H7 (cell line): ENCODE results near the gene PCBP1. TPM values are rescaled to one million over a fixed set of nuclear protein-coding genes. Genes with fewer than 3 reads are reported as not detected.
"Not testable (repeated sequence)": the region's sequence is repeated elsewhere in the genome, so short reads cannot be mapped to it uniquely, and the experiment has no call there.

Experiments
- DNase-seq: peaks from one replicate; pipeline ENCODE4 v3.0.0; 2012
- H3K27me3 ChIP-seq: 2 replicates; pipeline ENCODE4 v1.6.0; 2011; ENCODE audit warnings: mild to moderate bottlenecking, low read length; ENCODE audit not compliant: control insufficient read depth, insufficient read depth
- H3K36me3 ChIP-seq: replicated peaks from 2 replicates; pipeline ENCODE4 v1.5.1; 2011; ENCODE audit warnings: low read length; ENCODE audit not compliant: control insufficient read depth, insufficient read depth
- H3K4me3 ChIP-seq: 2 replicates; pipeline ENCODE4 v1.5.1; 2011; ENCODE audit warnings: low read depth, mild to moderate bottlenecking, control low read depth, low read length, moderate library complexity; ENCODE audit not compliant: insufficient read depth
- total RNA-seq: library from RNA; depleted of rRNA; stranded (reverse); fragments of >200 nt; shearing (Covaris generic); gene quantifications from 2 replicates; pipeline ENCODE4 v1.2.3, GENCODE V29; 2014

Gene PCBP1
- total RNA-seq, 1 experiment from 2014 or later = 52.6 TPM

DNA sequence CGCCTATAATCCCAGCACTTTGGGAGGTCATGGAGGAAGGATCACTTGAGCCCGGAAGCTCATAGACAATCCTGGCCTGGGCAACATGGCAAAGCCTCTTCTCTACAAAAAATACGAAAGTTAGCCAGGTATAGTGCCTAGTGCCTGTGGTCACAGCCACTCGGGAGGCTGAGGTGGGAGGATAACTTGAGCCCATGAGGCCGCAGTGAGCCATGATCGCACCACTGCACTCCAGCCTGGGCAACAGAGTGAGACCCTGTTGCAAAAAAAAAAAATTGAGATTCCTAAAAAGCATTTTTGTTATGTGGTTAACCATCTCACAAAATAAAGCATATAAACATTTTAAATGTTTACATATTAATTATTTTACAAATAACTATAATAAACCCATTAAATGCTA lies 13.9 kb downstream of the PCBP1 start:
- Histone ChIP-seq H3K36me3 (no peaks in the 10 kb centered on the region), H3K4me3 (no peak overlapping the region), H3K27me3 (no peaks in the 10 kb centered on the region)
- no peak for DNase-seq

DNA sequence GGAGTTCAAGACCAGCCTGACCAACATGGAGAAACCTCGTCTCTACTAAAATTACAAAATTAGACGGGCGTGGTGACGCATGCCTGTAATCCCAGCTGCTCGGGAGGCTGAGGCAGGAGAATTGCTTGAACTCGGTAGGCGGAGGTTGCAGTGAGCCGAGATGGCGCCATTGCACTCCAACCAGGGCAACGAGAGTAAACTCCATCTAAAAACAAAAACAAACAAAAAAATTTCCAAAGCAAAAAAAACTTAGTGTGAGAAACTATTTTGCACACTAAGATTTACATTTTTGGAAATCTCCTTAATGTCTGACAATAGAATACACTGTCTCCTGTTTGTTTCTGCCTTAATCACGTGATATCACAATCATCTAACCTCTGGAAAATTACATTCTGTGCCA lies 14.4 kb downstream of the PCBP1 start:
- not testable (repeated sequence) for H3K36me3 ChIP-seq, H3K27me3 ChIP-seq, DNase-seq, H3K4me3 ChIP-seq

DNA sequence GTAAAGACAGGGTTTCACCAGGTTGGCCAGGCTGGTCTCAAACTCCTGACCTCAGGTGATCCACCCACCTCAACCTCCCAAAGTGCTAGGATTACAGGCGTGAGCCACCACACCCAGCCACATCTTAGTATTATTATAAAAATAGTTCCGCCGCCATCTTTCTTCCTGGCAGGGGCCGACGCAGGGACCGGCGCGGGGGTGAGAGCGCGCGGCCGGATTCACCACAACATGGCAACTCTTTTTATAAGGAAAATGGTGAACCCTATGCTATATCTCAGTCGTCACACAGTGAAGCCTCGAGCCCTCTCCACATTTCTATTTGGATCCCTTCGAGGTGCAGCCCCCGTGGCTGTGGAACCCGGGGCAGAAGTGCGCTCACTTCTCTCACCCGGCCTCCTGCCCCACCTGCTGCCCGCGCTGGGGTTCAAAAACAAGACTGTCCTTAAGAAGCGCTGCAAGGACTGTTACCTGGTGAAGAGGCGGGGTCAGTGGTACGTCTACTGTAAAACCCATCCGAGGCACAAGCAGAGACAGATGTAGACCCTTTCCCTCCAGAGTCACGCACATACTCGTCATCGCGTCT lies 15.1 kb downstream of the PCBP1 start:
- not testable (repeated sequence) for H3K4me3 ChIP-seq, DNase-seq, H3K27me3 ChIP-seq, H3K36me3 ChIP-seq

DNA sequence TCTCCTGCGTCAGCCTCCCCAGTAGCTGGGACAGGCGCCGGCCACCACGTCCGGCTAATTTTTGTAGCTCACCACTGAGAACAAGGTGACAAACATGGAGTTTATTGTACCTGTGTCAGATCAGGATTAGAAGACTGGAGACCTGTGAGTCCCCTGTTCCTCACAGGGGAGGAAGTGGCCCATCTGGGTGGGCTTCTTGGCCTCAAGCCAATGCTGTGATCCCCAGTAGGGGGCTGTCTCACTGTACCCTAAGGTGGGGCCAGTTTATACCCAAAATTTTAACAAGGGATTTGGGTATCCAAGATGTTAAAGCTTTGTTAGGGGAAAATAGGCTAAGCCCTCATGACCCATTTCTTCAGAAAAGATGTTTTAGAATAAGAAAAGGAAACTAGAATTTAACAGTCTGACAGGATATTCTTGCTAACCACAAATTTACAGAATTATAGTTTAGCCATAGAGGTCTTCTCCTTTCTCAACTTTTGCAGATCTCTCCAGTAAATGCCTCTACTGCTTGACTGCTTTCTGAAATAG lies 16.3 kb downstream of the PCBP1 start:
- peak; percentile 57 for DNase-seq
- Histone ChIP-seq H3K4me3 (no peak overlapping the region), H3K36me3 (no peaks in the 10 kb centered on the region), H3K27me3 (no peaks in the 10 kb centered on the region)

DNA sequence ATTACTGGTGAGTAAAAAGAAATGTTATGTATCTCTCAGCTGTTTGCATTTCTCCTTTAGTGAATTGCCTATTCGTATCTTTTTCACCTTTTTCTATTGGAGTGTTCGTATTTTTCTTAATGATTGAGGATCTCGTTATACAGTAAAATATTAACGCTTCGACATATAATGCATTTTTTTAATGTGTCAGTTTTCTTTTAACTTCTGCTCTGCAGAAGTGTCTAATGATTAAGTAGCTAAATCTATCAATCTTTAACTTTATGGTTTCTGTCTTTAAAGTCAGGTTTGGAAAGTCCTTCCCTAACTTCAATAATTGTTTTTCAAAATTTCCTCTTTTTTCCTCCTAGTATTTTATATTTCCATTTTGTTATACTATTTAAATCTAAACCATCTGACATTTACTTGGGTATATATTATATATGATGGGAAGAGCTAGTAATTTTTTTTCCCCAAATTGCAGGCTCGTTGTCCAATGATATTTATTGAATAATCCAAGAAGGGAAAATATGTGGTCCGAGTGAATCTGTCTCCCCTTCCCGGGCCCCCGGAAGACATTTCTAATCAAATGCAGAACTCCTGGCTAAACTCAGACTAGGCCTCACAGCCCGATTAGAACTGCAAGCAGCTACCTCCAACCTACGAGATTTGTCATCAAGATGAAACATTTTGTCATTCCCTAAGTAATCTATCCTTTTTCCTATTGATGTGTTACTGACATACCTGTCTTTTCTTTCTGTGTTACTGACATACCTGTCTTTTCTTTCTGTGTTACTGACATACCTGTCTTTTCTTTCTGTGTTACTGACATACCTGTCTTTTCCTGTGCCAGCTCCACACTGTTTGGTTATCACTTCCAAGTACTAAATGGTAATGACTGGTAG lies 17.2 kb downstream of the PCBP1 start:
- Histone ChIP-seq H3K27me3 (no peaks in the 10 kb centered on the region), H3K4me3 (no peak overlapping the region), H3K36me3 (no peaks in the 10 kb centered on the region)
- DNase-seq = peak; percentile 71

DNA sequence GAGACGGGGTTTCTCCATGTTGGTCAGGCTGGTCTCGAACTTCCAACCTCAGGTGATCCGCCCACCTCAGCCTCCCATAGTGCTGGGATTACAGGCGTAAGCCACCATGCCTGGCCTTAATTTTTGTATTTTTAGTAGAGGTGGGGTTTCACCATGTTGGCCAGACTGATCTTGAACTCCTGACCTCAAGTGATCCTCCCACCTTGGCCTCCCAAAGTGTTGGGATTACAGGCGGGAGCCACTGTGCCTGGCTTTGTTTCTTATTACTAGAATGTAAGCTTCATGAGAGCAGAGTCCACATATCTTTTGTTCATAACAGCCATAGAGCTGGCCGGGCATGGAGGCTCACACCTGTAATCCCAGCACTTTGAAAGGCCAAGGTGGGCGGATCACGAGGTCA lies 18.9 kb downstream of the PCBP1 start:
- H3K36me3 ChIP-seq, H3K4me3 ChIP-seq, H3K27me3 ChIP-seq, DNase-seq: not testable (repeated sequence)

DNA sequence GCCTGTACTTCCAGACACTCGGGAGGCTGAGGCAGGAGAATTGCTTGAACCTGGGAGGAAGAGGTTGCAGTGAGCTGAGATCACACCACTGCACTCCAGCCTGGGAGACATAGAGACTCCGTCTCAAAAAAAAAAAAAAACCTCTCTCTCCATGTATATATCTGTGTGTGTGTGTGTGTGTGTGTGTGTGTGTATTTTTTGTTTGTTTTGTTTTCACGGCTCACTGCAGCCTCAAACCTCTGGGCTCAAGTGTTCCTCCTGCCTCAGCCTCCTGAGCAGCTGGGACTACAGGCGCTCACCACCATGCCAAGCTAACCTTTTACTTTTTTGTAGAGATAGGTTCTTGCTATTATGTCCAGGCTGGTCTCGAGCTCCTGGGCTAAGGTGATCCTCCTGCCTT lies 23.1 kb downstream of the PCBP1 start:
- not testable (repeated sequence) for H3K36me3 ChIP-seq, DNase-seq, H3K27me3 ChIP-seq, H3K4me3 ChIP-seq

DNA sequence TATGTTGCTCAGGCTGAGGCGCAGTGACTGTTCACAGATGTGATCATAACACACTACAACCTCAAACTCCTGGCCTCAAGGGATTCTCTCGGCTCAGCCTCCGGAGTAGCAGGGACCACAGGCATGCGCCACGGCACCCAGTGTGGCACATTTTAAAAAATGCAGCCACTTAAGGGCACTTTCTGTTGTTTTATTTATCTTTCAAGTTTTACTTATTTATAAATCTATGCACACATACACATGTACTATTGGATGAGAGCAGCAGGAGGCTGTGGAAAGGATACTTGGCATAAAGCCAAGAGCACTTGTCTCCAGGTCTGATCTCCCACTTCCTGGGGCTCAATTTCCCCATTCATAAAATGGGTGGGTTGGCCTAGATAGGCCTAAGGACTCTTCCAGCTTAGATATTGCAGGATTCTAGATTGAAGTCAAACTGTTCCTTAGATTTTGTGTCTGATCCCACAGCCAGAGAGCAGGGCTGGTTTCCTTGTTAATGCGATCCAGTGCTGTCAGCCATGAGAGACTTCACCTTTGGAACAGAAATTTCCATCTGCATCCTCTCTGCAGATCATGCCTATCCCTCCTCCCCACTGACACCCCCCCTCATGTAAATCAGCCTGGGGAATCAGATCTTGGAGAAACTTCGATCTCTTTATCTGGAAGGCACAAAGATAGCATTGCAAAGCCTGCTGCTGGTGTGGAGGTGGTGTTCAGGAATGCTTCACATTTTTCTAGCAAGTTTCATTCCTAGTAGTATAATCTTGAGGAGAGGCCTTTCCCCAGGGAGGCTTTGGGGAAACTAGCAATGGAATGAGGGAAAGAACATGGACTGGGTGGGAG lies 24.7 kb downstream of the PCBP1 start:
- H3K4me3 ChIP-seq = no peak overlapping the region
- no peaks in the 10 kb centered on the region for H3K36me3 ChIP-seq
- no peaks in the 10 kb centered on the region for H3K27me3 ChIP-seq
- DNase-seq = no peak

DNA sequence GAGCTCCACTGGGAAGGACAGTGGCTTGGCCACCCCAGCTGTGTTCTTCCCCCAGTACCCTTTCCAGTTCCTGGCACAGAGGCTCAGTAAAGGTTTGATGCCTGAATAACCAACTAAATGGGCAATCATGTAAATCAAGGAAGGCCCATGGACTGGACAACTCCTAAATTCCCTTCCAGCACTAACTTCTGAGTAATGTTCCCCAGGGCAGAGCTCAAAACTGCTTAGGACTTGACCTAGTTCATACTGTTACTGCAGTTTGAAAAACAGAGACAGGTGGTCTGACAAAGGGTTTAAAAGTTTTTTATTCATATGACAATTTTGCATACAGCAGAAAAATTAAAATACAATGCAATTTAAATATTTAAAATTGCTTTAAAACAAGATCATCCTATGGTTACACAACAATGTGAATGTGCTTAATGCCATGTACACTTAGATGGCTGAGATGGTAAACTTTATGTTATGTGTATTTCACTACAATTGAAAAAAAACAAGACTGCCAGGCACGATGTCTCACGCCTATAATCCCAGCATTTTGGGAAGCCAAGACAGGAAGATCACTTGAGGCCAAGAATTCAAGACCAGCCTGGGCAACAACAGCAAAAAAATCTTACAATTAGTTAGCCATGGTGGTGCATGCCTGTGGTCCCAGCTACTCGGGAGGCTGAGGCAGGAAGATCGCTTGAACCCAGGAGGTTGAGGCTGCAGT lies 26.2 kb downstream of the PCBP1 start:
- Histone ChIP-seq H3K4me3 (no peak overlapping the region), H3K36me3 (no peaks in the 10 kb centered on the region), H3K27me3 (no peaks in the 10 kb centered on the region)
- no peak for DNase-seq

DNA sequence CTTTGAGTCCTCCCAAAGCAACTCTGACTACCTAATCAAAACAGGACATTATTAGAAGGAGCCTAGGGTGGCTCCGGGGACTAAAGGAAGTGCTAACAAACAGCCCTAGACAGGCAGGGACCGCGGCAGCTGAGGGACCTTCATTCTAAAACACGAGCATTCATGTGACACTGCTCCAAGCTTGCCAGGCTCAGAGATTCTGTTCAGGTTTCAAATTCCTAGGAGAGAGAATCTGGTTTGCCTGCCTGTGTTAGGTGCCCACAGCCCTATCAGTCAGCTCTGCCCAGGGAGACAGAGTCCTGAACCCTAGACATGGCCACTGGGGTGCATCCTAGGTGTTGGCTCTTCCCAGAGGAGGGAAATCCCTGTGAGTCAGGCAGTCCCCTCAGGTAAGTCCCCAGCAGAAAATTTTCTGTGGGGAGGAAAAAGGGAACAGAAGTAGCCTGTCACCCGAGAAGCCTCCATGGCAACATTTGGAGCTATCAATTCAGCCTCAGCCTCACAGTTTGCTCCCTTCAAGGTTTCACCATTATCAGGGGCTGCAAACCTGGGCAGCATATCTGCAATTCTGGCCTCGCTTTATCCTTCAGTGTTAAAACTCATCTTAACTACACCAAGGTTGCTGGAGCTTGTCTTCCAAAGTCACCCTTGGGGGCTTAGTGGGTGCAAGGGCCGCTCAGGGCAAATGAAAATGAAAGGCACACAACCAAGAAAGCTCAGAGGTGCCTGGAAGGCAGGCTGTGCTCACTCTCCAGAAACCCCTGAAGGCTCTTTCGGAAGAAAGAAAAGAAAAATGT lies 28.6 kb downstream of the PCBP1 start:
- Histone ChIP-seq H3K4me3 (no peak overlapping the region), H3K27me3 (no peaks in the 10 kb centered on the region), H3K36me3 (no peaks in the 10 kb centered on the region)
- DNase-seq = no peak

DNA sequence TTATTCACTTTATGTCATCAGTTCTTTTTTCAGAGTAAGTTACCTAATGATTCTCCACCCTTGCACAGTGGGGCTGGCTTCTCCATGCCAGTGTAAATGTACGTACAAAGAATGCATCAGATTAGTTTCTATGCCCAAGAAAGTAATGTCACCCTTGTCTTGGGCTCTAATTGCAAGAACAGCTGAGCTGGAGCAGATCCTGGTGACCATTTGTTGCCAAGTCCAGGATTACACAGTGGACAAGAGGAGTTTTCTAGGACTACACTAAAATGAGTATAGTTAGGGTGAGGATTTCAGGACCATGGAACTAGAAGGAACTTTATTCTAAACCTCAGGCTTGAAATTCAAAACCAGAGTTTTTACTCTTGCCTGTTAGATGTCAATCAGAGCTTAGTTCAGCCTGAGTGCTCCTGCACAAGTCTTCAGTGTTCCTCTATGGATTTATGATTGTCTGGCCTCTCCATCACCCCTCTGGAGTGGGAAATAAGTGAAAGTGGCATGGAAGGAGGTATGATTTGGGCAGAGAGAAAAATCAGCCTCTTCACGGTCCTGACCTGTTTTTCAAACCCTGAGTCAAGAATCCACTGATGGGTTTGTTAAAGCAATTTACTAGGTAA lies 29.8 kb downstream of the PCBP1 start:
- no peaks in the 10 kb centered on the region for H3K27me3 ChIP-seq
- H3K4me3 ChIP-seq = no peak overlapping the region
- H3K36me3 ChIP-seq = no peaks in the 10 kb centered on the region
- no peak for DNase-seq

DNA sequence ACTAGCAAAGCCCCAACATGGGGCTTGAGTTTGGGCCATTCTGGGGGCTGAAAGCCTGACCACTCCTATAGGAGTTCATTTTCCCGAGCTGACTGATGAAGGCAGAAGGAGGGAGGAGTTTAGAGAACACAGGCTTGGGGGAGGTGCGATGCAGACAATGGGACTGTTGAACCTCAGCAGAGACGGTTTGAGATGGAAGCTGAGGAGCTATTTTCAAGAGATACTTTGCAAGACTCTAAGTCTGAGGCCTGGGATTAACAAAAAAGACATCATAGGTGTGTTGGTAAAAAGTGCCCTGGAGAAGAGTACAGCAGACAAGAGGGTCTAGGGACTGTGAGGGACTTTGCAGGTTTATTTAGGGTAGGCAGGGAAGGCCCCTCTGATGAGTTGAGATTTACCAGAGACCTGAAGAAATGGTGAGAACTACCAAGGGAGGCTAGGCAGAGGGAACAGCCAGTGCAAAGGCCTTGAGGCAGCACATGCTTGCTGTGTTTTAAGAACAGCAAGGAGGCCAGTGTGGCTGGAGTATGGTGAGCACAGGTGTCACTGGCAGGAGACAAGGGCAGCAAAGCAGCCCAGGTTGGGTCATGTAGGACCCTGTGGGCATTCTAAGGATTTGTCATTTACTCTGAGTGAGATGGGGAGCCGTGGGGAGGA lies 31.6 kb downstream of the PCBP1 start:
- H3K27me3 ChIP-seq = no peaks in the 10 kb centered on the region
- peak; percentile 67 for DNase-seq
- H3K4me3 ChIP-seq = no peak overlapping the region
- H3K36me3 ChIP-seq = no peaks in the 10 kb centered on the region
